Right lobe of liver (tissue), 4 donors: ENCODE results near the gene CFAP46.

Experiments used
- CTCF ChIP-seq, 4 donors: fragments of 200-600 bp in 3 of 4; fragments of 450-650 bp in 1 of 4; IDR thresholded peaks; one replicate each; pipeline versions ENCODE4 v1.5.1 to v1.8.0; 2016 to 2022; ENCODE audit warnings: antibody characterized with exemption in 4 of 4, mild to moderate bottlenecking in 2 of 4
- POLR2A ChIP-seq: fragments of 450-650 bp; IDR thresholded peaks from one replicate; pipeline ENCODE4 v1.6.1; 2017; ENCODE audit warnings: antibody characterized with exemption, mild to moderate bottlenecking
- donor health status: DM: no; HTN: no; CAD: no.
- donor health status: DM: no; HTN: no; CAD: no.
- donor health status: DM: no; HTN: yes; CAD: no.

- TF ChIP-seq POLR2A (no peak), CTCF (IDR thresholded peaks at IDR 0.05) (no peak)
Observed at GRCh38 chr10:132880128-132880981, 62.0 kb downstream of the CFAP46 start.
